Measurements from ENCODE around the gene OST4.

OST4 gene

GRCh38 chr2:27023740-27024139 lies 47.7 kb downstream of the OST4 start:
- no peak for DNase-seq

GRCh38 chr2:27021253-27022049 lies 50.0 kb downstream of the OST4 start:
- DNase-seq, result no peak

Data from activated CD4-positive, alpha-beta T cell treated with anti-CD3 and anti-CD28 coated beads, Interleukin-2, amount 50 U/mL, for 4 hours (primary cell).